ENCODE results near the gene N4BP3. TPM values are rescaled to one million over a fixed set of nuclear protein-coding genes. Genes with fewer than 3 reads are reported as not detected.

The N4BP3 gene
- total and polyA plus RNA-seq, 7 donors: 0.69 to 3.0 (median 1.4) TPM

GRCh38 chr5:178147406-178147805, 34.1 kb downstream of the N4BP3 start:
- peaks cover 50 to 92% (median 57%) of the 10 kb centered on the region in 4 donors for H3K36me3 ChIP-seq
- WGBS, 2 donors: 91 to 93% methylated on average over 15 of the region's 15 CpGs
- no peak overlapping the region for H3K4me3 ChIP-seq
- H3K4me1 ChIP-seq: peaks cover 0 to 31% (median 7%) of the 10 kb centered on the region in 4 donors
- H3K9me3 ChIP-seq: no peaks in the 10 kb centered on the region
- DNase-seq: no peak
- TF ChIP-seq POLR2A (IDR thresholded peaks at IDR 0.05): no peak
- no peak for TF ChIP-seq POLR2AphosphoS5 (IDR thresholded peaks at IDR 0.05)
- TF ChIP-seq, protein P1, sequence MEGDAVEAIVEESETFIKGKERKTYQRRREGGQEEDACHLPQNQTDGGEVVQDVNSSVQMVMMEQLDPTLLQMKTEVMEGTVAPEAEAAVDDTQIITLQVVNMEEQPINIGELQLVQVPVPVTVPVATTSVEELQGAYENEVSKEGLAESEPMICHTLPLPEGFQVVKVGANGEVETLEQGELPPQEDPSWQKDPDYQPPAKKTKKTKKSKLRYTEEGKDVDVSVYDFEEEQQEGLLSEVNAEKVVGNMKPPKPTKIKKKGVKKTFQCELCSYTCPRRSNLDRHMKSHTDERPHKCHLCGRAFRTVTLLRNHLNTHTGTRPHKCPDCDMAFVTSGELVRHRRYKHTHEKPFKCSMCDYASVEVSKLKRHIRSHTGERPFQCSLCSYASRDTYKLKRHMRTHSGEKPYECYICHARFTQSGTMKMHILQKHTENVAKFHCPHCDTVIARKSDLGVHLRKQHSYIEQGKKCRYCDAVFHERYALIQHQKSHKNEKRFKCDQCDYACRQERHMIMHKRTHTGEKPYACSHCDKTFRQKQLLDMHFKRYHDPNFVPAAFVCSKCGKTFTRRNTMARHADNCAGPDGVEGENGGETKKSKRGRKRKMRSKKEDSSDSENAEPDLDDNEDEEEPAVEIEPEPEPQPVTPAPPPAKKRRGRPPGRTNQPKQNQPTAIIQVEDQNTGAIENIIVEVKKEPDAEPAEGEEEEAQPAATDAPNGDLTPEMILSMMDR (IDR thresholded peaks at IDR 0.05): no peak
- TF ChIP-seq EP300 (IDR thresholded peaks at IDR 0.05): no peak
- H3K27ac ChIP-seq: no peak overlapping the region
- intact Hi-C loops (cut with DNase I): no loop called here
- no peaks in the 10 kb centered on the region for H3K27me3 ChIP-seq

GRCh38 chr5:178149199-178149932, 36.0 kb downstream of the N4BP3 start:
- Histone ChIP-seq H3K27ac (no peak overlapping the region), H3K4me1 (peaks cover 0 to 26% (median 17%) of the 10 kb centered on the region in 4 donors), H3K4me3 (no peak overlapping the region), H3K36me3 (peaks cover 34 to 73% (median 42%) of the 10 kb centered on the region in 4 donors), H3K9me3 (no peaks in the 10 kb centered on the region), H3K27me3 (no peaks in the 10 kb centered on the region)
- 81 to 82% methylated on average over 11 of the region's 11 CpGs for WGBS, 2 donors
- intact Hi-C loops (cut with DNase I): no loop called here
- TF ChIP-seq, protein P1 (IDR thresholded peaks at IDR 0.05): no peak
- no peak for TF ChIP-seq POLR2AphosphoS5 (IDR thresholded peaks at IDR 0.05)
- no peak for TF ChIP-seq EP300 (IDR thresholded peaks at IDR 0.05)
- no peak for TF ChIP-seq POLR2A (IDR thresholded peaks at IDR 0.05)
- DNase-seq: no peak

- H3K4me1 ChIP-seq: peaks cover 0 to 28% (median 18%) of the 10 kb centered on the region in 4 donors
- no peak overlapping the region for H3K4me3 ChIP-seq
- no peaks in the 10 kb centered on the region for H3K9me3 ChIP-seq
- no peak for DNase-seq
- peaks cover 28 to 55% (median 36%) of the 10 kb centered on the region in 4 donors for H3K36me3 ChIP-seq
- intact Hi-C loops (cut with DNase I): loop anchor here (5.0 kb wide), 1 partner anchor 56 kb away; no protein-coding TSS in a partner anchor
- WGBS, 2 donors: 82 to 86% methylated on average over 11 of the region's 11 CpGs
- no peak for TF ChIP-seq EP300 (IDR thresholded peaks at IDR 0.05)
- TF ChIP-seq POLR2A (IDR thresholded peaks at IDR 0.05): no peak
- TF ChIP-seq, protein P1 (IDR thresholded peaks at IDR 0.05): no peak
- TF ChIP-seq POLR2AphosphoS5 (IDR thresholded peaks at IDR 0.05): peak in 1 of 4 donors; percentile 18
- peak overlapping the region in 1 of 4 donors; percentile 5 for H3K27ac ChIP-seq
- H3K27me3 ChIP-seq: no peaks in the 10 kb centered on the region
Observed at GRCh38 chr5:178150977-178151734, 37.8 kb downstream of the N4BP3 start.

DNA sequence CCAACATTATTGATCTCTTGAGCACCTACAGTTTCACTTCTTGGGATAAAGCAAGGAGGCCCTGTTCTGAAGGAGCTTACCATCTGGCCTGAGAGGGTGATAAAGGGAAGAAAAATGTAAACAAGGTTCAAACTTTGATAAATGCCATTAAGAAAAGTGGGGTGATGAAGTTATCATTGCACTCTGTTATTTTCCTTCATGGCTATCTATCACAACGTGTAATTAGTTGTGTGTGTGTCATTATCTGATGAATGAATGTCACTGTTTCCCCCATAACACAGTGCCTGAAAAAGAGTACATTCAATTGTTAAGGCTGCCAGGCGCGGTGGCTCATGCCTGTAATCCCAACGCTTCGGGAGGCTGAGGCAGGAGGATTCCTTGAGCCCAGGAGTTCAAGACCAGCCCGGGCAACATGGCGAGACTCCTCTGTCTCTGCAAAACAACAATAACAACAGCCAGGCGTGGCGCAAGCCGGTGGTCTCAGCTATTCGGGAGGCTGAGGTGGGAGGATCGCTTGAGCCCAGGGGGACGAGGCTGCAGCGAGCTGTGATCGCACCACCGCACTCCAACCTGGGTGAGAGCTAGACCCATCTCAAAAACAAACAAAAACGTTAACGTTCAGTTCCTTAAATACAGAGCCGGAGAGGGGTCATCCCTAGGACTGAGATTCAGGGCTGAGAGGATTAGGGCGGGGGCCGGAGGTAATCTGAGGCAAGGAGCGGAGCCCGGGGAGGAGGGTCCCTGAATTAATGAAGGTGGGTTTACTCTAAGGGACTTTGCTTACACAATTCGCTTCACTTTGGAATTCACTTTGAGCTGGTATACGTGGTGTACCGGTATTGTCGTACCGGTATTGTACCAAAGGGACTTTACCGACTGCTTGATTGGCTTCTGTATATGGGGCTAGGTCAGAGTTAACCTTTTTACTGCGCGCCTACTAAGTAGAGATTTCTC, 39.4 kb downstream of the N4BP3 start:
- DNase-seq: no peak
- Histone ChIP-seq H3K4me1 (peaks cover 0 to 28% (median 18%) of the 10 kb centered on the region in 4 donors), H3K36me3 (peaks cover 14 to 39% (median 21%) of the 10 kb centered on the region in 4 donors), H3K4me3 (peak overlapping the region; percentile 56 to 88 (median 72)), H3K9me3 (no peaks in the 10 kb centered on the region), H3K27me3 (no peaks in the 10 kb centered on the region), H3K27ac (peak overlapping the region; percentile 70 to 82 (median 80))
- WGBS, 2 donors: 39 to 52% methylated on average over 31 of the region's 31 CpGs
- intact Hi-C loops (cut with DNase I): loop anchor here (2.0 to 5.0 kb wide), 2 partner anchors 22 to 55 kb away; partner anchors contain the start of gene RMND5B
- TF ChIP-seq EP300 (IDR thresholded peaks at IDR 0.05) (no peak), POLR2A (IDR thresholded peaks at IDR 0.05) (no peak), POLR2AphosphoS5 (IDR thresholded peaks at IDR 0.05) (no peak)
- TF ChIP-seq, protein P1 (IDR thresholded peaks at IDR 0.05): no peak
